ENCODE measurements around the gene RASGRF2. TPM values are rescaled to one million over a fixed set of nuclear protein-coding genes. Genes with fewer than 3 reads are reported as not detected.

RASGRF2 gene
- total and polyA plus RNA-seq, 8 donors, result 0.63 to 9.0 (median 4.0) TPM

- 28 to 71% (median 42%) methylated on average over 11 of the region's 11 CpGs for WGBS, 5 donors
- Histone ChIP-seq H3K27ac (peak overlapping the region; percentile 1 to 56 (median 20)), H3K4me3 (no peak overlapping the region), H3K4me1 (peaks cover 5 to 16% (median 11%) of the 10 kb centered on the region in 4 donors), H3K36me3 (no peaks in the 10 kb centered on the region), H3K9me3 (no peaks in the 10 kb centered on the region), H3K27me3 (no peaks in the 10 kb centered on the region)
- peak; percentile 60 to 61 for DNase-seq
- no peak for TF ChIP-seq EP300 (IDR thresholded peaks at IDR 0.05)
- TF ChIP-seq POLR2AphosphoS5 (IDR thresholded peaks at IDR 0.05), result peak in 1 of 3 donors; percentile 53
- intact Hi-C loops (cut with DNase I; ENCODE audit: low total_unique reads), result no loop called here
These were observed 252.1 kb downstream of the RASGRF2 start for GRCh38 chr5:81212211-81212751.

GRCh38 chr5:81213070-81213469, 252.9 kb downstream of the RASGRF2 start:
- peaks cover 5 to 16% (median 11%) of the 10 kb centered on the region in 4 donors for H3K4me1 ChIP-seq
- H3K36me3 ChIP-seq, result no peaks in the 10 kb centered on the region
- intact Hi-C loops (cut with DNase I; ENCODE audit: low total_unique reads), result no loop called here
- 39 to 86% (median 62%) methylated on average over 1 to 3 of the region's 3 CpGs for WGBS, 5 donors
- no peak overlapping the region for H3K4me3 ChIP-seq
- no peaks in the 10 kb centered on the region for H3K27me3 ChIP-seq
- DNase-seq, result no peak
- peak overlapping the region in 4 of 5 donors; percentile 20 to 56 (median 42) for H3K27ac ChIP-seq
- TF ChIP-seq POLR2A (IDR thresholded peaks at IDR 0.05) (no peak), EP300 (IDR thresholded peaks at IDR 0.05) (no peak), CTCF (IDR thresholded peaks at IDR 0.05) (no peak), POLR2AphosphoS5 (IDR thresholded peaks at IDR 0.05) (no peak)
- H3K9me3 ChIP-seq, result no peaks in the 10 kb centered on the region

GRCh38 chr5:81214848-81215247, 254.7 kb downstream of the RASGRF2 start:
- Histone ChIP-seq H3K9me3 (no peaks in the 10 kb centered on the region), H3K4me3 (no peak overlapping the region), H3K27me3 (no peaks in the 10 kb centered on the region), H3K27ac (no peak overlapping the region), H3K4me1 (peaks cover 5 to 16% (median 11%) of the 10 kb centered on the region in 4 donors), H3K36me3 (no peaks in the 10 kb centered on the region)
- TF ChIP-seq CTCF (IDR thresholded peaks at IDR 0.05) (no peak), POLR2AphosphoS5 (IDR thresholded peaks at IDR 0.05) (no peak), EP300 (IDR thresholded peaks at IDR 0.05) (no peak), POLR2A (IDR thresholded peaks at IDR 0.05) (no peak)
- 79 to 90% (median 90%) methylated on average over 8 of the region's 8 CpGs for WGBS, 5 donors
- no peak for DNase-seq
- intact Hi-C loops (cut with DNase I; ENCODE audit: low total_unique reads), result no loop called here

GRCh38 chr5:81216152-81216551, 256.0 kb downstream of the RASGRF2 start:
- no peak for TF ChIP-seq EP300 (IDR thresholded peaks at IDR 0.05)
- no peak for TF ChIP-seq POLR2A (IDR thresholded peaks at IDR 0.05)
- no peak for TF ChIP-seq POLR2AphosphoS5 (IDR thresholded peaks at IDR 0.05)
- no peak for TF ChIP-seq CTCF (IDR thresholded peaks at IDR 0.05)
- WGBS, 5 donors, result 54 to 81% (median 62%) methylated on average over 3 of the region's 3 CpGs
- intact Hi-C loops (cut with DNase I; ENCODE audit: low total_unique reads), result no loop called here

GRCh38 chr5:81219389-81219788, 259.2 kb downstream of the RASGRF2 start:
- H3K36me3 ChIP-seq, result no peaks in the 10 kb centered on the region
- no peaks in the 10 kb centered on the region for H3K9me3 ChIP-seq
- DNase-seq, result no peak
- intact Hi-C loops (cut with DNase I; ENCODE audit: low total_unique reads), result no loop called here
- H3K27me3 ChIP-seq, result no peaks in the 10 kb centered on the region
- H3K4me3 ChIP-seq, result no peak overlapping the region
- H3K27ac ChIP-seq, result no peak overlapping the region
- 94 to 99% (median 97%) methylated on average over 3 of the region's 3 CpGs for WGBS, 5 donors
- no peaks in the 10 kb centered on the region for H3K4me1 ChIP-seq
- TF ChIP-seq CTCF (IDR thresholded peaks at IDR 0.05) (no peak), POLR2AphosphoS5 (IDR thresholded peaks at IDR 0.05) (no peak), EP300 (IDR thresholded peaks at IDR 0.05) (no peak), POLR2A (IDR thresholded peaks at IDR 0.05) (no peak)

More at GRCh38 chr5:81216152-81216551, 256.0 kb downstream of the RASGRF2 start:
- peaks cover 5 to 16% (median 11%) of the 10 kb centered on the region in 4 donors for H3K4me1 ChIP-seq
- no peak overlapping the region for H3K4me3 ChIP-seq
- H3K9me3 ChIP-seq, result no peaks in the 10 kb centered on the region
- no peaks in the 10 kb centered on the region for H3K27me3 ChIP-seq
- H3K36me3 ChIP-seq, result no peaks in the 10 kb centered on the region
- no peak overlapping the region for H3K27ac ChIP-seq
- DNase-seq, result no peak
